HepG2 (cell line): Measurements from ENCODE around the gene CNP. TPM values are rescaled to one million over a fixed set of nuclear protein-coding genes. Genes with fewer than 3 reads are reported as not detected.
A peak's percentile ranks its signal among the peaks of the same experiment; 100 is the strongest.

ENCODE experiments used
- ARID4A ChIP-seq: sonication (generic); formaldehyde crosslinking; IDR thresholded peaks from 2 replicates; pipeline ENCODE4 v1.5.0; 2020; ENCODE audit warnings: mild to moderate bottlenecking, missing genetic modification reagents, borderline replicate concordance
- BATF2 ChIP-seq: sonication (generic); formaldehyde crosslinking; IDR thresholded peaks from 2 replicates; pipeline ENCODE4 v1.8.0; 2022; ENCODE audit warnings: mild to moderate bottlenecking, missing genetic modification reagents, moderate library complexity
- CBX2 ChIP-seq, 2 experiments: fragments of 200-600 bp in 1 of 2; sonication (generic); formaldehyde crosslinking in 1 of 2; IDR thresholded peaks; 2 replicates each; pipeline versions ENCODE4 v1.7.0 to v1.8.1; 2018 to 2022; ENCODE audit warnings: low read depth in 2 of 2, low read length in 1 of 2, mild to moderate bottlenecking in 1 of 2, missing genetic modification reagents in 1 of 2
- ETV6 ChIP-seq: sonication (generic); formaldehyde crosslinking; conservative IDR thresholded peaks from 2 replicates; pipeline ENCODE4 v1.4.0; 2020; ENCODE audit warnings: missing genetic modification reagents
- FOXA1 ChIP-seq, 2 experiments: fragments of 450-650 bp in 1 of 2; sonication (generic) in 1 of 2; formaldehyde crosslinking in 1 of 2; IDR thresholded peaks; 2 replicates each; pipeline versions ENCODE4 v1.4.0 to v1.6.1; 2016 to 2020; ENCODE audit warnings: missing genetic modification reagents in 1 of 2
- FUBP1 ChIP-seq: sonication (generic); formaldehyde crosslinking; IDR thresholded peaks from 2 replicates; pipeline ENCODE4 v1.5.1; 2020; ENCODE audit warnings: missing genetic modification reagents, mild to moderate bottlenecking, borderline replicate concordance
- KLF6 ChIP-seq: IDR thresholded peaks from 2 replicates; pipeline ENCODE4 v1.8.0; 2016; ENCODE audit warnings: missing biosample characterization, missing genetic modification reagents
- MLLT10 ChIP-seq: sonication (generic); formaldehyde crosslinking; IDR thresholded peaks from 2 replicates; pipeline ENCODE4 v1.4.0; 2020; ENCODE audit warnings: missing genetic modification reagents
- NFE2L1 ChIP-seq: sonication (generic); formaldehyde crosslinking; IDR thresholded peaks from 2 replicates; pipeline ENCODE4 v1.4.0; 2020; ENCODE audit warnings: missing genetic modification reagents, mild to moderate bottlenecking, borderline replicate concordance
- SP140L ChIP-seq: sonication (generic); formaldehyde crosslinking; IDR thresholded peaks from 2 replicates; pipeline ENCODE4 v1.4.0; 2020; ENCODE audit warnings: missing genetic modification reagents, borderline replicate concordance
- YEATS4 ChIP-seq: sonication (generic); formaldehyde crosslinking; IDR thresholded peaks from 2 replicates; pipeline ENCODE4 v1.4.0; 2020; ENCODE audit warnings: missing genetic modification reagents, borderline replicate concordance
- ZNF124 ChIP-seq: sonication (generic); formaldehyde crosslinking; IDR thresholded peaks from 2 replicates; pipeline ENCODE4 v1.4.0; 2020; ENCODE audit warnings: missing genetic modification reagents
- ZNF17 ChIP-seq: sonication (generic); formaldehyde crosslinking; IDR thresholded peaks from 2 replicates; pipeline ENCODE4 v1.5.0; 2020; ENCODE audit warnings: mild to moderate bottlenecking, missing genetic modification reagents
- ZNF547 ChIP-seq: sonication (generic); formaldehyde crosslinking; IDR thresholded peaks from 2 replicates; pipeline ENCODE4 v1.5.1; 2020; ENCODE audit warnings: mild to moderate bottlenecking, missing genetic modification reagents
- ZNF724P ChIP-seq: sonication (generic); formaldehyde crosslinking; IDR thresholded peaks from 2 replicates; pipeline ENCODE4 v1.8.0; 2022; ENCODE audit warnings: missing genetic modification reagents, borderline replicate concordance
- ZZZ3 ChIP-seq: sonication (generic); formaldehyde crosslinking; IDR thresholded peaks from 2 replicates; pipeline ENCODE4 v1.4.0; 2020; ENCODE audit warnings: missing genetic modification reagents, mild to moderate bottlenecking, borderline replicate concordance
- polyA plus RNA-seq, 8 experiments: library from polyadenylated mRNA; depleted of rRNA in 3 of 8; stranded (reverse) in 7 of 8; unstranded in 1 of 8; fragments of >200 nt; fragmentation: Illumina TruSeq in 4 of 8; extraction: Trizol in 4 of 8; gene quantifications; 2 replicates each; pipeline versions ENCODE4 v1.2.1 to v1.2.3, GENCODE V29; 2011 to 2016; ENCODE audit warnings: low read depth in 4 of 8, missing spikeins in 1 of 8, mixed read lengths in 1 of 8; ENCODE audit not compliant: insufficient read depth in 1 of 8
- total RNA-seq, 5 experiments: library from RNA; depleted of rRNA; stranded (reverse); fragments of >200 nt; fragmentation: Illumina TruSeq; extraction: Trizol; gene quantifications; 2 replicates each; pipeline ENCODE4 v1.2.3, GENCODE V29; 2016; ENCODE audit warnings: low read depth in 1 of 5
- TF ChIP-seq, protein P1 (sequence below): sonication (generic); formaldehyde crosslinking; IDR thresholded peaks from 2 replicates; pipeline ENCODE4 v1.9.0; 2021; ENCODE audit warnings: missing genetic modification reagents, borderline replicate concordance
- TF ChIP-seq, protein P2 (sequence below): IDR thresholded peaks from 2 replicates; pipeline ENCODE4 v1.6.1; 2016; ENCODE audit warnings: mild to moderate bottlenecking, missing biosample characterization, missing genetic modification reagents

CNP gene
- total and polyA plus RNA-seq, 2 of the 13 experiments (the other 11 are each of a cell fraction or from before 2014, with no cell fraction given): 97.2 to 161 TPM

- TF ChIP-seq FUBP1 (CRISPR knock-in tag): 0 out of 2 replicates have a peak, but pooled peaks have one; percentile 81
- TF ChIP-seq ZNF724P: 0 out of 2 replicates have a peak, but pooled peaks have one; percentile 34
- TF ChIP-seq, protein P1, sequence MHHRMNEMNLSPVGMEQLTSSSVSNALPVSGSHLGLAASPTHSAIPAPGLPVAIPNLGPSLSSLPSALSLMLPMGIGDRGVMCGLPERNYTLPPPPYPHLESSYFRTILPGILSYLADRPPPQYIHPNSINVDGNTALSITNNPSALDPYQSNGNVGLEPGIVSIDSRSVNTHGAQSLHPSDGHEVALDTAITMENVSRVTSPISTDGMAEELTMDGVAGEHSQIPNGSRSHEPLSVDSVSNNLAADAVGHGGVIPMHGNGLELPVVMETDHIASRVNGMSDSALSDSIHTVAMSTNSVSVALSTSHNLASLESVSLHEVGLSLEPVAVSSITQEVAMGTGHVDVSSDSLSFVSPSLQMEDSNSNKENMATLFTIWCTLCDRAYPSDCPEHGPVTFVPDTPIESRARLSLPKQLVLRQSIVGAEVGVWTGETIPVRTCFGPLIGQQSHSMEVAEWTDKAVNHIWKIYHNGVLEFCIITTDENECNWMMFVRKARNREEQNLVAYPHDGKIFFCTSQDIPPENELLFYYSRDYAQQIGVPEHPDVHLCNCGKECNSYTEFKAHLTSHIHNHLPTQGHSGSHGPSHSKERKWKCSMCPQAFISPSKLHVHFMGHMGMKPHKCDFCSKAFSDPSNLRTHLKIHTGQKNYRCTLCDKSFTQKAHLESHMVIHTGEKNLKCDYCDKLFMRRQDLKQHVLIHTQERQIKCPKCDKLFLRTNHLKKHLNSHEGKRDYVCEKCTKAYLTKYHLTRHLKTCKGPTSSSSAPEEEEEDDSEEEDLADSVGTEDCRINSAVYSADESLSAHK (CRISPR knock-in tag): no peak
- TF ChIP-seq CBX2 (IDR thresholded peaks at IDR 0.05; ENCODE audit: low read depth, low read length): no peak
- no peak; the same call in 1 of the 2 replicates for TF ChIP-seq CBX2 (CRISPR knock-in tag; IDR thresholded peaks at IDR 0.05; ENCODE audit: low read depth)
- TF ChIP-seq, protein P2, sequence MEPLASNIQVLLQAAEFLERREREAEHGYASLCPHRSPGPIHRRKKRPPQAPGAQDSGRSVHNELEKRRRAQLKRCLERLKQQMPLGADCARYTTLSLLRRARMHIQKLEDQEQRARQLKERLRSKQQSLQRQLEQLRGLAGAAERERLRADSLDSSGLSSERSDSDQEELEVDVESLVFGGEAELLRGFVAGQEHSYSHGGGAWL (CRISPR knock-in tag): peak; percentile 79; the same call in 1 of the 2 replicates
- no peak; the same call in 1 of the 2 replicates for TF ChIP-seq ZNF547
- no peak for TF ChIP-seq NFE2L1
- TF ChIP-seq ETV6 (CRISPR knock-in tag): no peak
- TF ChIP-seq ARID4A (CRISPR knock-in tag): peak; percentile 66
- no peak for TF ChIP-seq ZZZ3 (CRISPR knock-in tag)
- no peak for TF ChIP-seq YEATS4 (CRISPR knock-in tag)
- no peak for TF ChIP-seq ZNF17 (CRISPR knock-in tag)
- no peak for TF ChIP-seq SP140L (CRISPR knock-in tag)
- no peak for TF ChIP-seq FOXA1 (IDR thresholded peaks at IDR 0.05)
- 0 out of 2 replicates have a peak, but pooled peaks have one; percentile 9 for TF ChIP-seq FOXA1 (CRISPR knock-in tag; IDR thresholded peaks at IDR 0.05)
- no peak; the same call in 1 of the 2 replicates for TF ChIP-seq ZNF124 (CRISPR knock-in tag)
- TF ChIP-seq BATF2 (CRISPR knock-in tag): no peak
- no peak for TF ChIP-seq MLLT10
- peak; percentile 31; the same call in 1 of the 2 replicates for TF ChIP-seq KLF6 (CRISPR knock-in tag)
Measured at GRCh38 chr17:41959336-41960095, 7.1 kb upstream of the CNP start (continued).
